SU-DHL-6 (cell line): Measurements from ENCODE around the gene TMEM139.

ENCODE experiments used
- CTCF ChIP-seq: fragments of 200-600 bp; sonication (generic); IDR thresholded peaks from one replicate; pipeline ENCODE4 v1.5.1; 2017; ENCODE audit warnings: antibody characterized with exemption, mild to moderate bottlenecking, low read length, moderate library complexity; ENCODE audit not compliant: insufficient read depth, poor library complexity, severe bottlenecking
- EZH2phosphoT487 ChIP-seq: fragments of 200-600 bp; sonication (generic), shearing (Covaris generic); conservative IDR thresholded peaks from 2 replicates; pipeline ENCODE4 v1.6.1; 2018; ENCODE audit warnings: mild to moderate bottlenecking, antibody characterized with exemption, low read length, moderate library complexity, mixed read lengths

- TF ChIP-seq CTCF (no peak), EZH2phosphoT487 (no peak)
Measured at GRCh38 chr7:143322760-143323633, 38.2 kb downstream of the TMEM139 start.
